ENCODE results near the gene IRAK2. TPM values are rescaled to one million over a fixed set of nuclear protein-coding genes. Genes with fewer than 3 reads are reported as not detected.

IRAK2 gene
- total RNA-seq, 2 donors from 2014 or later: 5.1 to 7.6 TPM

DNA sequence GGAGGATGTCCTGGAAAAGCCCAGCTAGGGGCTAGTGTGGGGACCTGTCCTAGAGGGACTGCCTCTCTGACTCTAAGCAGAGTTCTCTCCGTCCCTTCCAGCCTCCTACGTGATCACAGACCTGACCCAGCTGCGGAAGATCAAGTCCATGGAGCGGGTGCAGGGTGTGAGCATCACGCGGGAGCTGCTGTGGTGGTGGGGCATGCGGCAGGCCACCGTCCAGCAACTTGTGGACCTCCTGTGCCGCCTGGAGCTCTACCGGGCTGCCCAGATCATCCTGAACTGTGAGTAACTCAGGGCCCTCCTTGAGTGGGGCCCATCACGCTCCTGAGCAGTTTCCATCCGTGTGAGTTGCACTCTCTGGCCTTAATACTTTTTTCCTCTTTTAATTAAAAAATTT, 13.0 kb downstream of the IRAK2 start:
- 86% methylated on average over 12 of the region's 12 CpGs for WGBS
- TF ChIP-seq POLR2AphosphoS5 (IDR thresholded peaks at IDR 0.05): no peak
- no peak for TF ChIP-seq POLR2A (IDR thresholded peaks at IDR 0.05)
- TF ChIP-seq CTCF (IDR thresholded peaks at IDR 0.05): no peak

GRCh38 chr3:10178892-10179291, 14.2 kb downstream of the IRAK2 start:
- TF ChIP-seq CTCF (IDR thresholded peaks at IDR 0.05): no peak
- no peak for TF ChIP-seq POLR2AphosphoS5 (IDR thresholded peaks at IDR 0.05)
- TF ChIP-seq POLR2A (IDR thresholded peaks at IDR 0.05): no peak
- H3K27ac ChIP-seq: no peak overlapping the region
- no peak for DNase-seq (ENCODE audit: low spot score)
- H3K27me3 ChIP-seq (replicated peaks; ENCODE audit: insufficient read depth): no peaks in the 10 kb centered on the region
- H3K4me1 ChIP-seq (replicated peaks): no peaks in the 10 kb centered on the region
- H3K4me3 ChIP-seq: no peak overlapping the region
- intact Hi-C loops (cut with DNase I): no loop called here
- no peaks in the 10 kb centered on the region for H3K9me3 ChIP-seq
- H3K36me3 ChIP-seq: no peaks in the 10 kb centered on the region

More for the DNA sequence above, 13.0 kb downstream of the IRAK2 start:
- Histone ChIP-seq H3K36me3 (no peaks in the 10 kb centered on the region), H3K27me3 (replicated peaks; ENCODE audit: insufficient read depth) (no peaks in the 10 kb centered on the region), H3K4me3 (no peak overlapping the region), H3K4me1 (replicated peaks) (no peaks in the 10 kb centered on the region), H3K27ac (no peak overlapping the region), H3K9me3 (no peaks in the 10 kb centered on the region)
- no peak for DNase-seq (ENCODE audit: low spot score)
- intact Hi-C loops (cut with DNase I): no loop called here

DNA sequence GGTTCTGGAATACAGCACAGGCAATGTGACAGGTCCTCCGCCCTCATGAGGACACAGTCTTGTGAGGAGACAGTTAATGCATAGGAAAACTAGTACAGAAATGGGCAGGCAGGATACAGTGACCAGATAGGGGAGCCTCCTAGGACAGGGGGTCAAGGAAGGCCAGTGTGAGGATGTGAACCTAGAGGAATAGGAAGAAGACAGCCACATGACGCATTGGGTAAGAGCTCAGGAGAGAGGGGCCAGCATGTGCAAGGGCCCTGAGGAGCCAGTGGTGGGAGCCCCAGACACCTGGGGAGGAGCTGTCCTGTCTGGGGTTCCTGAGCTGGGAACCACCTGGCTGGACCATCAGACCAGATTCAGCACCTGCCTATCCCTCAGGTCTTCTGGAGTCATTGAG, 15.6 kb downstream of the IRAK2 start:
- DNase-seq (ENCODE audit: low spot score): no peak
- 94% methylated on average over 2 of the region's 2 CpGs for WGBS
- Histone ChIP-seq H3K4me3 (no peak overlapping the region), H3K27ac (no peak overlapping the region), H3K4me1 (replicated peaks) (no peaks in the 10 kb centered on the region), H3K9me3 (no peaks in the 10 kb centered on the region), H3K36me3 (no peaks in the 10 kb centered on the region), H3K27me3 (replicated peaks; ENCODE audit: insufficient read depth) (no peaks in the 10 kb centered on the region)
- intact Hi-C loops (cut with DNase I): no loop called here
- TF ChIP-seq POLR2A (IDR thresholded peaks at IDR 0.05) (no peak), CTCF (IDR thresholded peaks at IDR 0.05) (no peak)

GRCh38 chr3:10180738-10181295, 16.1 kb downstream of the IRAK2 start:
- no peak for TF ChIP-seq POLR2AphosphoS5 (IDR thresholded peaks at IDR 0.05)
- no peak for TF ChIP-seq CTCF (IDR thresholded peaks at IDR 0.05)
- TF ChIP-seq POLR2A (IDR thresholded peaks at IDR 0.05): no peak
- Histone ChIP-seq H3K27ac (no peak overlapping the region), H3K4me1 (replicated peaks) (no peaks in the 10 kb centered on the region), H3K36me3 (no peaks in the 10 kb centered on the region), H3K4me3 (no peak overlapping the region), H3K27me3 (replicated peaks; ENCODE audit: insufficient read depth) (no peaks in the 10 kb centered on the region), H3K9me3 (no peaks in the 10 kb centered on the region)
- DNase-seq (ENCODE audit: low spot score): no peak
- WGBS: 78% methylated on average over 7 of the region's 10 CpGs
- intact Hi-C loops (cut with DNase I): no loop called here

DNA sequence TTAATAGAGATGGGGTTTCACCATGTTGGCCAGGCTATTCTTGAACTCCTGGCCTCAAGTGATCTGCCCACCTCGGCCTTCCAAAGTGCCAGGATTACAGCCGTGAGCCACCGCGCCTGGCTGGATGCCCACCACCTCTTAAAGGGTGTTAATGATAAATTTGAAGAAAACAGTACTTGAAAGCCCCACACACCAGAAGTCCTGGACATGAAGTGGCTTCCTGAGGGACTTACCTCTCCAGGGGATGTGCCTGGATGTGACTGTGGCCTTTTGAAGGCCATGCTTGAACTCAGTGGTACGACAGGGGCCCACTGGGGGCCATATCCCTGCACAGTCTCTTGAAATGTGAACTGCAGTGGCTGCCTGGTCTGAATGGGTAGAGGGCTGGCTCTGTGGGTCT, 18.2 kb downstream of the IRAK2 start:
- TF ChIP-seq POLR2A (IDR thresholded peaks at IDR 0.05) (no peak), CTCF (IDR thresholded peaks at IDR 0.05) (no peak), POLR2AphosphoS5 (IDR thresholded peaks at IDR 0.05) (no peak)
- WGBS: 90% methylated on average over 5 of the region's 5 CpGs
- no peak for DNase-seq (ENCODE audit: low spot score)
- H3K27ac ChIP-seq: no peak overlapping the region
- H3K36me3 ChIP-seq: no peaks in the 10 kb centered on the region
- H3K9me3 ChIP-seq: no peaks in the 10 kb centered on the region
- no peak overlapping the region for H3K4me3 ChIP-seq
- H3K4me1 ChIP-seq (replicated peaks): no peaks in the 10 kb centered on the region
- H3K27me3 ChIP-seq (replicated peaks; ENCODE audit: insufficient read depth): no peaks in the 10 kb centered on the region
- intact Hi-C loops (cut with DNase I): no loop called here
